Renal cortical epithelial cell (primary cell): ENCODE data around the gene SLC2A2. TPM values are rescaled to one million over a fixed set of nuclear protein-coding genes. Genes with fewer than 3 reads are reported as not detected.

Experiments used
- total RNA-seq: library from RNA; depleted of rRNA; stranded (reverse); fragments of >200 nt; gene quantifications from 2 replicates; pipeline ENCODE4 v1.2.3, GENCODE V29; 2014

SLC2A2 gene
- total RNA-seq, 1 donor from 2014 or later, result 13.0 TPM

Other genes starting within 250 kb of the SLC2A2 start
- 28.0 and 168 TPM in 2 replicates for gene RPL22L1, start 156.5 kb downstream of the SLC2A2 start, total RNA-seq
- gene EIF5A2, start 118.1 kb downstream of the SLC2A2 start, total RNA-seq, result 10.2 and 15.1 TPM in 2 replicates